ENCODE measurements around the gene ALOX12B.

The ALOX12B gene

DNA sequence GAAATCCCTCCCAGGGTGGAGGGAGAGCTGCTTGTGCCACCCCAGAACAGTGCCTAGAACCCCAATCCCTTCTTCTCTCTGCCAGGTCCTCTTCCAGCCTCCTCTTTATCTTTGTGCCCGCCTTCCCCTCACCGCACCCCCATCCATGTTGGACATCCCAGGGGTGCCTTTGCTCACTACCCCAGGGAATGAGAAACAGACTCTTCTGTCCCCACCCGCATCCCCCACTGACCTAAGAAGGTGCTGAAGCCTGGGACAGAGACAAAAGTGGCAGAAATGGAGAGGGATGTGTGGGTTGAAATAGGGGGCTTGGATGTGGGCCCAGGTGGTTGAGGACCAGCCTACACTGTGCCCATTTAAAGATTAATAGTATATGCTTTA is 31.7 kb downstream of the ALOX12B start:
- H3K4me2 ChIP-seq (ENCODE audit: low read depth, low read length, poor library complexity, severe bottlenecking): no peak overlapping the region
- no peaks in the 10 kb centered on the region for H3K9me3 ChIP-seq (ENCODE audit: insufficient read depth, low read length)
- no peak overlapping the region for H3K4me3 ChIP-seq (ENCODE audit: insufficient read depth, low read length, poor library complexity, severe bottlenecking)
- no peaks in the 10 kb centered on the region for H3K9me2 ChIP-seq (replicated peaks; ENCODE audit: insufficient read depth, low read length)
- H3K27me3 ChIP-seq (ENCODE audit: low read length): no peaks in the 10 kb centered on the region
- no peaks in the 10 kb centered on the region for H3K79me2 ChIP-seq (ENCODE audit: insufficient read depth, low read length)
- no peaks in the 10 kb centered on the region for H4K20me1 ChIP-seq (ENCODE audit: low read depth, low read length)
- no peak for TF ChIP-seq EZH2phosphoT487 (conservative IDR thresholded peaks at IDR 0.05; ENCODE audit: low read length)
- TF ChIP-seq, protein P1, sequence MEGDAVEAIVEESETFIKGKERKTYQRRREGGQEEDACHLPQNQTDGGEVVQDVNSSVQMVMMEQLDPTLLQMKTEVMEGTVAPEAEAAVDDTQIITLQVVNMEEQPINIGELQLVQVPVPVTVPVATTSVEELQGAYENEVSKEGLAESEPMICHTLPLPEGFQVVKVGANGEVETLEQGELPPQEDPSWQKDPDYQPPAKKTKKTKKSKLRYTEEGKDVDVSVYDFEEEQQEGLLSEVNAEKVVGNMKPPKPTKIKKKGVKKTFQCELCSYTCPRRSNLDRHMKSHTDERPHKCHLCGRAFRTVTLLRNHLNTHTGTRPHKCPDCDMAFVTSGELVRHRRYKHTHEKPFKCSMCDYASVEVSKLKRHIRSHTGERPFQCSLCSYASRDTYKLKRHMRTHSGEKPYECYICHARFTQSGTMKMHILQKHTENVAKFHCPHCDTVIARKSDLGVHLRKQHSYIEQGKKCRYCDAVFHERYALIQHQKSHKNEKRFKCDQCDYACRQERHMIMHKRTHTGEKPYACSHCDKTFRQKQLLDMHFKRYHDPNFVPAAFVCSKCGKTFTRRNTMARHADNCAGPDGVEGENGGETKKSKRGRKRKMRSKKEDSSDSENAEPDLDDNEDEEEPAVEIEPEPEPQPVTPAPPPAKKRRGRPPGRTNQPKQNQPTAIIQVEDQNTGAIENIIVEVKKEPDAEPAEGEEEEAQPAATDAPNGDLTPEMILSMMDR (IDR thresholded peaks at IDR 0.05; ENCODE audit: insufficient read depth, low read length, poor library complexity, severe bottlenecking): no peak
- no peaks in the 10 kb centered on the region for H3F3A ChIP-seq (ENCODE audit: insufficient read depth)
- no peak overlapping the region for H3K27ac ChIP-seq (ENCODE audit: low read depth, low read length)
- H3K9ac ChIP-seq (ENCODE audit: low read length): no peak overlapping the region
- no peaks in the 10 kb centered on the region for H3K36me3 ChIP-seq (ENCODE audit: low read length)
- H2AFZ ChIP-seq (ENCODE audit: low read depth, low read length, severe bottlenecking): no peak overlapping the region

DNA sequence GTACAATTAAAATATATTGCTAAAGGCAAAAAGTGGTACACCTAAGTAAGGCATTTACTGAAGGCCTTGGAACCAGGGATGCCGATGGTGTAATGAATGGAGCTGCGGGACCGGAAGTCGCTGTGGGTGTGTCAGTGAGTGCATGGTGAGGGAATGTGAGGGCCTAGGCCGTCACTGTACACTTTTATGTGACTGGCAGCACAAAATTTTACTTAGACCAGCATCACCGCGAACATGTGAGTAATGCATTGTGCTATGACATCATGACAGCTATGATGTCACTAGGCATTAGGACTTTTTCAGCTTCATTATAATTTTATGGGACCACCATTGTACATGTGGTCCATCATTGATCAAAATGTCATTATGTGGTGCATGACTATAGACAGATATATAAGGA is 33.9 kb downstream of the ALOX12B start:
- Histone ChIP-seq H2AFZ (ENCODE audit: low read depth, low read length, severe bottlenecking) (no peak overlapping the region), H3K79me2 (ENCODE audit: insufficient read depth, low read length) (no peaks in the 10 kb centered on the region), H3K27ac (ENCODE audit: low read depth, low read length) (no peak overlapping the region), H3K9me2 (replicated peaks; ENCODE audit: insufficient read depth, low read length) (no peaks in the 10 kb centered on the region), H3K4me2 (ENCODE audit: low read depth, low read length, poor library complexity, severe bottlenecking) (no peak overlapping the region), H3K4me3 (ENCODE audit: insufficient read depth, low read length, poor library complexity, severe bottlenecking) (no peak overlapping the region), H4K20me1 (ENCODE audit: low read depth, low read length) (no peaks in the 10 kb centered on the region), H3F3A (ENCODE audit: insufficient read depth) (no peaks in the 10 kb centered on the region), H3K36me3 (ENCODE audit: low read length) (no peaks in the 10 kb centered on the region), H3K9me3 (ENCODE audit: insufficient read depth, low read length) (no peaks in the 10 kb centered on the region), H3K9ac (ENCODE audit: low read length) (no peak overlapping the region), H3K27me3 (ENCODE audit: low read length) (no peaks in the 10 kb centered on the region)
- TF ChIP-seq EZH2phosphoT487 (conservative IDR thresholded peaks at IDR 0.05; ENCODE audit: low read length): no peak
- TF ChIP-seq, protein P1 (IDR thresholded peaks at IDR 0.05; ENCODE audit: insufficient read depth, low read length, poor library complexity, severe bottlenecking): no peak

DNA sequence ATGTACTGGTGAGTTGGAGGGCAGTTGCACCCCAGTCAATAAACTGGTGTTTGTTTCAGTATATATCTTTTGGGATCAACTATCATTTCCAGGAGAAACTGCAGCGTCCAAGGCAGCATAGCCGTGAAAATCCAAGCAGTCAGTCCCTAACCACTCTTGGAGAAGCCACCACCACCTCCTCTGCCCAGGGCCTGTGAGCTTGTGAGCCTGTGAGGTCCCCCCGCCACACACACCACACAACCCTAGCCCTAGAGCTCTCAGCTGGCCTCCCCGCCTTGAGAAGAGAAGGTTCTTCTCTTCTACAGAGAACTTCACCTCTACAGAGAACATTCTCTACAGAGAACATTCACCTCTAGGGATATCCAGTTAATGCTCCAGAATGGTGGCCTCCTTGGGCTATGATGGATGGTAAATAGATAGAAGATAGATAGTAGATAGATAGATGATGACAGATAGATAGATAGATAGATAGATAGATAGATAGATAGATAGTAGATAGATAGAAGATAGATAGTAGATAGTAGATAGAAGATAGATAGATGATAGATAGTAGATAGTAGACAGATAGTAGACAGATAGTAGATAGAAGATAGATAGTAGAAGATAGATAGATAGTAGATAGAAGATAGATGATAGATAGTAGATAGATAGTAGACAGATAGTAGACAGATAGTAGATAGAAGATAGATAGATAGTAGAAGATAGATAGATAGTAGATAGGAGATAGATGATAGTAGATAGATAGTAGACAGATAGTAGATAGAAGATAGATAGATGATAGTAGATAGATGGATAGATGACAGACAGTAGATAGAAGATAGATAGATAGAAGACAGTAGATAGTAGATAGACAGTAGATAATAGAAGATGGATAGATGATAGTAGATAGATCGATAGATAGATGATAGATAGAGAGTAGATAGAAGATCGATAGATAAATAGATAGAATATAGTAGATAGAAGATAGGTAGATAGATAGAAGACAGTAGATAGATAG is 35.0 kb downstream of the ALOX12B start:
- Histone ChIP-seq H3K9me2 (replicated peaks; ENCODE audit: insufficient read depth, low read length) (no peaks in the 10 kb centered on the region), H4K20me1 (ENCODE audit: low read depth, low read length) (no peaks in the 10 kb centered on the region), H3K9ac (ENCODE audit: low read length) (no peak overlapping the region), H3K79me2 (ENCODE audit: insufficient read depth, low read length) (no peaks in the 10 kb centered on the region), H2AFZ (ENCODE audit: low read depth, low read length, severe bottlenecking) (no peak overlapping the region), H3K27me3 (ENCODE audit: low read length) (no peaks in the 10 kb centered on the region), H3F3A (ENCODE audit: insufficient read depth) (no peaks in the 10 kb centered on the region), H3K9me3 (ENCODE audit: insufficient read depth, low read length) (no peaks in the 10 kb centered on the region), H3K4me3 (ENCODE audit: insufficient read depth, low read length, poor library complexity, severe bottlenecking) (no peak overlapping the region), H3K36me3 (ENCODE audit: low read length) (no peaks in the 10 kb centered on the region), H3K4me2 (ENCODE audit: low read depth, low read length, poor library complexity, severe bottlenecking) (no peak overlapping the region), H3K27ac (ENCODE audit: low read depth, low read length) (no peak overlapping the region)
- TF ChIP-seq EZH2phosphoT487 (conservative IDR thresholded peaks at IDR 0.05; ENCODE audit: low read length): no peak
- TF ChIP-seq, protein P1 (IDR thresholded peaks at IDR 0.05; ENCODE audit: insufficient read depth, low read length, poor library complexity, severe bottlenecking): no peak
